HL-60/S4 treated with phorbol 12-myristate 13-acetate at 8.2 ng/mL for 4 days and 3 days (cell line): ENCODE measurements around the gene AHNAK2.

ENCODE experiments used
- in situ Hi-C: fragments of 300-500 bp; cut with MboI; formaldehyde crosslinking; loops from 2 replicates; pipeline ENCODE4 v1.15.0; 2022; ENCODE audit warnings: low sequenced_read_pairs

The AHNAK2 gene

DNA sequence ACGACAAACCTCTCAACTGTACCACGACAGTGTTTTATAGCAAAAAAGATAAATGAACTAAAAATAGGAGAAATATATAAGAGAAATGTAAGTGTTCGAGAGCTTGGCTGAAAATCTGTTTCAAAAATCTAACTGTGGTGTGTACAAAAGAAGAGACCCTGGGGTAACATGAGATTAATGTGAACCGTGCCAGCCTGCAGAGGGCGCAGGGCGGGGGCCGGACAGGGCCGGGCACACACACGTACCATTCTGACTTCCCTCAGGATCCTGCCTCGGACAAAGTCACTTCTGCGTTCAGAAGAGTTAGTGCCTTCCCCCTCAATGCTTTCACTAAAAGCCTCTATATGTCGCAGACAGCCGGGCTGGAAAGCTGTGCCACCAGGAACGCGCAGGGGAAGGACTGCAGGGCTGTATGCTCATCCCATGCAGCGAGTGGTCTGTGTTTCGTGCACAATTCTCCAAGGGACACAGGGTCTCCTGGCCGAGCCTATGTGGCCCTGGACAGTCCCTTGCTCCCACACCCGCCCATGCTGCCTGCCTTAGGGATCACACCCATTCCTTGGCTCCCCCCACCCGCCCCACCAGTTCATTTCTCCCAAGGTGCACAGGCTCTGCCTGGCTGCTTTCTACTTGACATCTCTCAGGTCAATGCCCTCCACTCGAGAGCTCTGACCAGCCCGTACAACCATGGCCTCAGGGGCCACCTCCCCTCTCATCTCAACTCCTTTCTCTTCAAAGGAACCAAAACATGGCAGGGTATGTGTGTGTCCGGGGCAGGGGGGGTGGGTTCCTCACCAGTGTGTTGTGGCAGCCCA is 34.2 kb upstream of the AHNAK2 start:
- in situ Hi-C loops: no loop called here

DNA sequence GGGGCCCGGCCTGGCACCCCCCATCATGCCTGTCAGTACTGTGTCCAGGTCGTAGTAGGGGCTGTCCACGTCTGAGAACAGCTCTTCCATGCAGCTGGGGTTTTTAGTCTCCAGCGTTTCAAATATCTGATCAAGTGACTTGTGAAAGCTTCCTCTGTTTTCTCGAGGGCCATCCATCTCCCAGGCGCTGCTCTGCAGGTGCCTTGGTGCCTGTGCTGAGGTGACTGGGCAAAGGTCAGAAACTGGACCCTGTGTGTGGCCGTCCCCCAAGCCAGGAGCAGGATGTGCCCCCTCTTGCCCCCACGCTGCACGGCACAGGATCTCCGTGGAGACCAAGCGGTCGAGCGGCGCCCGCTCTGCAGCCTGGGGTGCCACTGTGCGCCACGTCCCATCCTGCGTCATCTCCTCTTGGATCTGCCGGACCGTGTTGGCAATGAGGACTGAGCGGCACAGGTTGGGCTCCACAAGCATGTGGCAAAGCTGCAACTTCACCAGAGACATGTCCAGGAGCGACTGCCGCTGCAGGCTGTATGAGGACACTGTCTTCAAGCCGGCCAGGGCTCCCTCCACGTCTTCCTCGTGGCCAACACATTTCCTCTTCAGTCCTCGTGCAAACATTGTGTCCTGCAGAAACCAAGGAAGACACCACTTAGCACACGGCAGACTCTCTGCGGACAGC is 33.3 kb upstream of the AHNAK2 start:
- in situ Hi-C loops: no loop called here

DNA sequence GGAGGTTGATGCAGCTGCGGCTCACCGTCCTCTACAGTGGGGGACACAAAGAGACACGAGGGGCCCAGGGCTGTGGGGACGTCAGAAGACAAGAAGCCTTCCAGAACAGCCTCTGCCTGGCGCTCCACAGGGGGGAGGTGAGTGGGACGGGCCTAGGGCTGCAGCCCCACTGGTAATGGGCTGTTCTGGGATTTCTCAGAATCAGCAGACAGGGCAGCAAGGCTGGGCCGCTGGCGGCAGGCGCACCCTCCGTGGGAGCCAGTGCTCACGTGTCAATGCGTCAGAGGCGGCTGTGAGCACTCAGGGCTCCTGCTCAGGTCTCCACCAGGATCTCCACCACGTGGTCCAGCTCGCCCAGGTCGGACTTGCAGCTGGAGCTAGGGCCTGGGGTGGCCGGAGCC is 32.7 kb upstream of the AHNAK2 start:
- in situ Hi-C loops: no loop called here

DNA sequence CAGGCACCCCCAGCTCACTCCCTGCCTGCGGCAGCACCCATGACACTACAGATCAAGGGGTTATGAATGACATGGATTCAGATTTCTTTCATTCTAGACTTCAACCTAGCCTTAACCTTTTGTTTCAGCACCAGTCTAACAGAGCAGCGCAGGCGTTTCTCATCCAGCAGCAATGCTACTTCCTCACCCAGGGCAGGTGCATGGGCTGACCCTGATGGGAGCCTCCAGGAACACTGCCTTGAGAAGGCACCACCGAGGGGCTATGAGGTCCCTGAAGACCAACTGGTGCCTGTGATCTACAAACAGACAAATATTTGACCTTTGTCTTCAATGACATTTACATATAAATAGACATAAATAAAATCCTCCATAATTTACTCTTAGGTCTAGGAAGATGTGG is 31.9 kb upstream of the AHNAK2 start:
- in situ Hi-C loops: no loop called here

DNA sequence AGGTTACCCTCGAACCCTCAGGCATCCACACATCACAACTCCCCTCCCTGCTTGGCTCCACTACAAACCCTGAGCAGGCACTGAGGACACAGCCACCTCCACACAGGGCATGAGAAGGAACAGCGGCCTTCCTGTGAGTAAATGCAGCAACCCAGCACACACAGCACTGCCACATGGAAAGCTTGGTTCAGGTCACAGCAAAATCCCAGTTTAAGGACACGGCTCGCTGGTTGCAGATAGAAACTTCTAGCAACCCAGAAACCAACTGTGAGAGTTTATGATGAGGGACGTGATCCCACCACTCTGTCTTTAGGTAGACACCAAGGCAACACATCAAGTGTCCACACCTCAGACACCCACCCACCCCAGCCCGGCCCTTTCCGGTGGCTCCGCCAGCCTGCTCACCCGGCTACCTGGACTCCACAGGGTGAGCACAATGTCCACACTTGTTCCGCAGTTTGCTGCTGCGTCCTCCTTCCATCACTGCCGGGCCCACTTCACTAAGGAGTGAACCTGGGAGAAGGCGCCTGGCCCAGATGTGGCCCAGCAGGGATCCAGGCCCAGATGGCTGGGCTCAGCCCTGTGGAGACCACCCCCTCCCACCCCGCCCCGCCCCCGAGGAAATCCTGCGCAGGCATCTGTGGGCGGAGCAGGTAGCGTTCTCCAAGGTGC is 29.6 kb upstream of the AHNAK2 start:
- in situ Hi-C loops: no loop called here

GRCh38 chr14:105006831-105007592 is 28.8 kb upstream of the AHNAK2 start:
- in situ Hi-C loops: no loop called here

- in situ Hi-C loops: no loop called here
These were observed 28.0 kb upstream of the AHNAK2 start for GRCh38 chr14:105005929-105006830.

GRCh38 chr14:105005329-105005928 is 27.3 kb upstream of the AHNAK2 start:
- in situ Hi-C loops: no loop called here

GRCh38 chr14:104999361-104999760 is 21.2 kb upstream of the AHNAK2 start:
- in situ Hi-C loops: no loop called here

GRCh38 chr14:104998801-104999200 is 20.6 kb upstream of the AHNAK2 start:
- in situ Hi-C loops: no loop called here

DNA sequence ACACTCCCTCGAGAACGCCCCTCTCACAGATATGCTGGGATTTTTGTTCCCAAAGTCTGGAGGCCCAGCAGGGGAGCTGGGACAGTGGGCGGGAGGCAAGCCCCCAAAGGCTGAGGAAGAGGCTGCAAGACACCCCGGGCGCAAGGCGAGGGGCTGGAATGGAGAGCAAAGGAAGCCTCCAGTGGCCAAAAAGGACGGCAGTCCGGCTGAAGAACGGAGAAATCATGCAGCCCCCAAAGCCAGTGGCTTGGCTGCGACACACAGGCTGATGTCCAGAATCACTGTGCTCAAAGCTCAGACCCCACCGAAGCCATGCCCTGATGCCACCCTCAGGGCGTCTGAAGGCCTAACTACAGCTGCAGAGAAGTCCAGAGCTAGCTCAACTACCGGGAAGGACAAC is 18.3 kb upstream of the AHNAK2 start:
- in situ Hi-C loops: no loop called here

GRCh38 chr14:104996032-104996431 is 17.9 kb upstream of the AHNAK2 start:
- in situ Hi-C loops: no loop called here

- in situ Hi-C loops: no loop called here
These were observed 16.8 kb upstream of the AHNAK2 start for GRCh38 chr14:104994978-104995377.

GRCh38 chr14:104993808-104994591 is 15.8 kb upstream of the AHNAK2 start:
- in situ Hi-C loops: no loop called here

GRCh38 chr14:104993306-104993705 is 15.1 kb upstream of the AHNAK2 start:
- in situ Hi-C loops: no loop called here

DNA sequence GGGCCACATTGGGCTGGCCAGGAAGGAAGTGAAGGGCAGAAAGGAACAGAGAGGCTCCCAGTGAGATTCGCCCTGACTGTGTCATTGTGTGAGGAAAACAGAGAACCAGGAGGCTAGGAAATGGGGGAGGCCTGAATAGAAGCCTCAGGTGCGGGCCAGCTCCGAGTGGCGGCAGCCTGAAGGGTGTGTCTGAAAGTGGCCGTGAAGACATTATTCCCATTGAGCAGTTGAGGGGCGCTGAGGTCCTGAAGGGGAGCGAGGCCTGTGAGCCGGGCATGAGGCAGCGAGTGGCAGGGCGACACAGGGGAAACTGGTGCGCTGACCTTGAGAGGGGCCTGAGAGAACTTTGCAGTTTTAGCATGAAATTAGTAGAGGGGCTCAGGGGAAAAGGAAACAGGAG is 14.3 kb upstream of the AHNAK2 start:
- in situ Hi-C loops: no loop called here

- in situ Hi-C loops: no loop called here
These were observed 13.7 kb upstream of the AHNAK2 start for GRCh38 chr14:104991896-104992230.

DNA sequence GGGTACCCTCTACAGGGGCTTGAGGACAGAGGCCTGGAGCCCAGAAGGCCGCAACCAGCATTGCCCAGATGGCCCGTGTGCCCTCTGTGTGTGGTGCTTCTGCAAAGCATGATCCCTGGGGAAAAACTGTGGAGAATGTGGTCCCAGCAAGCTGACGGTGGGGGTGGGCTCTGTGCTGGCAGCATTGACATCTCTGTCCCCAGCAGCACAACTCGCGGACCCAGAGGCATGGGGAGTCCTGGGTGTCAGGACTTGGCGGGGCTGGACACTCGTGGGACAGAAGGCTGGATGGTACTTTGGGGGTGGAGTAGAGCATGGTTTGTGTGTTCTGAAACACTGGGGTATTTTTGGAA is 11.8 kb upstream of the AHNAK2 start:
- in situ Hi-C loops: no loop called here

GRCh38 chr14:104989236-104989950 is 11.2 kb upstream of the AHNAK2 start:
- in situ Hi-C loops: no loop called here
